Upper lobe of left lung (tissue), 6 donors: ENCODE data around the gene CYB5A. TPM values are rescaled to one million over a fixed set of nuclear protein-coding genes. Genes with fewer than 3 reads are reported as not detected.
"Not testable (repeated sequence)": the region's sequence is repeated elsewhere in the genome, so short reads cannot be mapped to it uniquely, and the experiment has no call there.

Experiments used
- ATAC-seq, 2 donors: fragments of 200-7000 bp; cut with Tn5 transposase; one replicate each; pipeline ENCODE4 v1.9.1; 2022; ENCODE audit warnings: mild to moderate bottlenecking in 2 of 2, moderate library complexity in 2 of 2; ENCODE audit not compliant: low FRiP score in 2 of 2
- DNase-seq, 2 donors: peaks; one replicate each; pipeline ENCODE4 v3.0.0-alpha.2; 2019 to 2020
- H3K27ac ChIP-seq, 4 donors: fragments of 200-600 bp; sonication (generic); one replicate each; pipeline ENCODE4 v1.5.1; 2016 to 2019
- H3K27me3 ChIP-seq, 4 donors: fragments of 200-600 bp; sonication (generic); one replicate each; pipeline ENCODE4 v1.5.1; 2017 to 2019
- H3K36me3 ChIP-seq, 4 donors: fragments of 200-600 bp; sonication (generic); one replicate each; pipeline ENCODE4 v1.5.1; 2016 to 2019
- H3K4me1 ChIP-seq, 4 donors: fragments of 200-600 bp; sonication (generic); one replicate each; pipeline ENCODE4 v1.5.1; 2018 to 2019
- H3K4me3 ChIP-seq, 4 donors: fragments of 200-600 bp; sonication (generic); one replicate each; pipeline ENCODE4 v1.5.1; 2017 to 2019; ENCODE audit warnings: mild to moderate bottlenecking in 2 of 4, moderate library complexity in 1 of 4
- H3K9me3 ChIP-seq, 4 donors: fragments of 200-600 bp; sonication (generic); one replicate each; pipeline ENCODE4 v1.5.1; 2018 to 2019
- CTCF ChIP-seq, 6 experiments: fragments of 450-650 bp in 4 of 6; fragments of 200-600 bp in 2 of 6; sonication (generic) in 2 of 6; IDR thresholded peaks; one replicate each; pipeline ENCODE4 v1.5.1; 2016 to 2019; ENCODE audit warnings: antibody characterized with exemption in 6 of 6
- EP300 ChIP-seq, 4 donors: sonication (generic); formaldehyde crosslinking; IDR thresholded peaks; one replicate each; pipeline ENCODE4 v1.5.1; 2017; ENCODE audit warnings: antibody characterized with exemption in 4 of 4, control low read depth in 2 of 4
- POLR2A ChIP-seq, 4 donors: fragments of 450-650 bp; IDR thresholded peaks; one replicate each; pipeline ENCODE4 v1.5.1; 2016 to 2017; ENCODE audit warnings: antibody characterized with exemption in 4 of 4, mild to moderate bottlenecking in 2 of 4
- POLR2AphosphoS5 ChIP-seq, 2 donors: sonication (generic); formaldehyde crosslinking; IDR thresholded peaks; one replicate each; pipeline ENCODE4 v1.5.1; 2017; ENCODE audit warnings: antibody characterized with exemption in 2 of 2
- WGBS, 2 donors: methylation state at CpG; one replicate each; pipeline ENCODE4 v1.1.5; 2017 to 2018; 5-methylcytosine and 5-hydroxymethylcytosine counted together
- total RNA-seq, 6 donors: library from RNA; depleted of rRNA in 4 of 6; stranded (reverse); fragments of >200 nt in 4 of 6; gene quantifications; one replicate each; pipeline versions ENCODE4 v1.1.0 to v1.2.1, GENCODE V29; 2016 to 2021
- donor health status: DM: no; HTN: no; CAD: no; lungs with moderate emphysema.
- donor health status: DM: no; HTN: yes; CAD: no; lungs with severe emphysema.

CYB5A gene
- total RNA-seq, 6 donors from 2014 or later: 291 to 729 (median 637) TPM

GRCh38 chr18:74334242-74334893 lies 42.6 kb upstream of the CYB5A start:
- no peak for ATAC-seq
- DNase-seq: no peak
- peaks cover 0 to 9% (median 0%) of the 10 kb centered on the region in 4 donors for H3K4me1 ChIP-seq
- no peak overlapping the region for H3K4me3 ChIP-seq
- TF ChIP-seq EP300 (IDR thresholded peaks at IDR 0.05) (no peak), POLR2AphosphoS5 (IDR thresholded peaks at IDR 0.05) (no peak), POLR2A (IDR thresholded peaks at IDR 0.05) (no peak), CTCF (IDR thresholded peaks at IDR 0.05) (no peak)
- H3K9me3 ChIP-seq: no peaks in the 10 kb centered on the region
- no peak overlapping the region for H3K27ac ChIP-seq
- no peaks in the 10 kb centered on the region for H3K36me3 ChIP-seq
- no peaks in the 10 kb centered on the region for H3K27me3 ChIP-seq

GRCh38 chr18:74333091-74333490 lies 41.3 kb upstream of the CYB5A start:
- Histone ChIP-seq H3K27ac (no peak overlapping the region), H3K4me3 (no peak overlapping the region), H3K9me3 (no peaks in the 10 kb centered on the region), H3K27me3 (no peaks in the 10 kb centered on the region), H3K36me3 (no peaks in the 10 kb centered on the region), H3K4me1 (peaks cover 0 to 9% (median 0%) of the 10 kb centered on the region in 4 donors)
- TF ChIP-seq POLR2A (IDR thresholded peaks at IDR 0.05): no peak
- no peak for TF ChIP-seq CTCF (IDR thresholded peaks at IDR 0.05)
- TF ChIP-seq EP300 (IDR thresholded peaks at IDR 0.05): no peak
- no peak for TF ChIP-seq POLR2AphosphoS5 (IDR thresholded peaks at IDR 0.05)
- no peak for DNase-seq
- WGBS, 2 donors: 50 to 67% methylated on average over 1 of the region's 1 CpG
- ATAC-seq: no peak

GRCh38 chr18:74331404-74331803 lies 39.6 kb upstream of the CYB5A start:
- DNase-seq (no peak), ATAC-seq (no peak)
- Histone ChIP-seq H3K4me1 (no peaks in the 10 kb centered on the region), H3K9me3 (no peaks in the 10 kb centered on the region), H3K27me3 (no peaks in the 10 kb centered on the region), H3K4me3 (no peak overlapping the region), H3K36me3 (no peaks in the 10 kb centered on the region), H3K27ac (no peak overlapping the region)
- 60 to 65% methylated on average over 2 of the region's 2 CpGs for WGBS, 2 donors
- TF ChIP-seq EP300 (IDR thresholded peaks at IDR 0.05) (no peak), CTCF (IDR thresholded peaks at IDR 0.05) (peak in 3 of 6 experiments; percentile 9 to 38 (median 11))

GRCh38 chr18:74329688-74330205 lies 38.0 kb upstream of the CYB5A start:
- Histone ChIP-seq H3K4me3 (no peak overlapping the region), H3K4me1 (no peaks in the 10 kb centered on the region), H3K36me3 (no peaks in the 10 kb centered on the region), H3K27ac (no peak overlapping the region), H3K9me3 (no peaks in the 10 kb centered on the region), H3K27me3 (no peaks in the 10 kb centered on the region)
- no peak for DNase-seq
- TF ChIP-seq CTCF (IDR thresholded peaks at IDR 0.05) (no peak), EP300 (IDR thresholded peaks at IDR 0.05) (no peak), POLR2A (IDR thresholded peaks at IDR 0.05) (no peak), POLR2AphosphoS5 (IDR thresholded peaks at IDR 0.05) (no peak)
- 94 to 95% methylated on average over 1 of the region's 1 CpG for WGBS, 2 donors
- no peak for ATAC-seq

GRCh38 chr18:74328206-74328605 lies 36.4 kb upstream of the CYB5A start:
- no peak for ATAC-seq
- TF ChIP-seq POLR2AphosphoS5 (IDR thresholded peaks at IDR 0.05): no peak
- TF ChIP-seq POLR2A (IDR thresholded peaks at IDR 0.05): no peak
- no peak for TF ChIP-seq EP300 (IDR thresholded peaks at IDR 0.05)
- no peak for TF ChIP-seq CTCF (IDR thresholded peaks at IDR 0.05)
- no peaks in the 10 kb centered on the region for H3K4me1 ChIP-seq
- no peak overlapping the region for H3K4me3 ChIP-seq
- H3K27ac ChIP-seq: no peak overlapping the region
- WGBS, 2 donors: 90 to 93% methylated on average over 2 of the region's 2 CpGs
- H3K27me3 ChIP-seq: no peaks in the 10 kb centered on the region
- no peak for DNase-seq
- no peaks in the 10 kb centered on the region for H3K9me3 ChIP-seq
- no peaks in the 10 kb centered on the region for H3K36me3 ChIP-seq

- not testable (repeated sequence) for H3K36me3 ChIP-seq, H3K4me3 ChIP-seq, DNase-seq, H3K4me1 ChIP-seq, H3K9me3 ChIP-seq, H3K27ac ChIP-seq, H3K27me3 ChIP-seq, ATAC-seq
- WGBS, 2 donors: 96 to 97% methylated on average over 3 of the region's 3 CpGs
These were observed 35.0 kb upstream of the CYB5A start for GRCh38 chr18:74326791-74327190.
